HG03354 (cell line): ENCODE results near the gene STRN3.
"Not testable (repeated sequence)": the region's sequence is repeated elsewhere in the genome, so short reads cannot be mapped to it uniquely, and the experiment has no call there.

Source experiments
- ATAC-seq: cut with Tn5 transposase; IDR thresholded peaks from one replicate; pipeline ENCODE4 v1.9.1; 2021; ENCODE audit warnings: mild to moderate bottlenecking; ENCODE audit not compliant: unreplicated experiment, poor library complexity, severe bottlenecking

STRN3 gene

GRCh38 chr14:30977752-30978151 lies 48.4 kb downstream of the STRN3 start:
- ATAC-seq = no peak

GRCh38 chr14:30974628-30975027 lies 51.6 kb downstream of the STRN3 start:
- ATAC-seq = no peak

GRCh38 chr14:30972882-30973582 lies 53.1 kb downstream of the STRN3 start:
- no peak for ATAC-seq

- not testable (repeated sequence) for ATAC-seq
Measured at GRCh38 chr14:30972036-30972732, 54.0 kb downstream of the STRN3 start.

- no peak for ATAC-seq
Measured at GRCh38 chr14:30971586-30971985, 54.6 kb downstream of the STRN3 start.

GRCh38 chr14:30969796-30970195 lies 56.4 kb downstream of the STRN3 start:
- peak; percentile 63 for ATAC-seq

- not testable (repeated sequence) for ATAC-seq
Measured at GRCh38 chr14:30967364-30968098, 58.6 kb downstream of the STRN3 start.

- no peak for ATAC-seq
Measured at GRCh38 chr14:30966415-30967363, 59.5 kb downstream of the STRN3 start.

- ATAC-seq = not testable (repeated sequence)
Measured at GRCh38 chr14:30965861-30966260, 60.3 kb downstream of the STRN3 start.

- not testable (repeated sequence) for ATAC-seq
Measured at GRCh38 chr14:30962537-30962936, 63.6 kb downstream of the STRN3 start.

GRCh38 chr14:30961330-30961729 lies 64.8 kb downstream of the STRN3 start:
- ATAC-seq = no peak

GRCh38 chr14:30960216-30960615 lies 66.0 kb downstream of the STRN3 start:
- ATAC-seq = no peak

- no peak for ATAC-seq
Measured at GRCh38 chr14:30958555-30959407, 67.4 kb downstream of the STRN3 start.

- peak; percentile 84 for ATAC-seq
Measured at GRCh38 chr14:30957813-30958370, 68.3 kb downstream of the STRN3 start.

- ATAC-seq = no peak
Measured at GRCh38 chr14:30949651-30950050, 76.5 kb downstream of the STRN3 start.

- no peak for ATAC-seq
Measured at GRCh38 chr14:30943694-30944093, 82.5 kb downstream of the STRN3 start.

GRCh38 chr14:30940886-30941285 lies 85.3 kb downstream of the STRN3 start:
- no peak for ATAC-seq

- no peak for ATAC-seq
Measured at GRCh38 chr14:30938617-30939016, 87.6 kb downstream of the STRN3 start.
